Endothelial cell (in vitro differentiated cells): Measurements from ENCODE around the gene PSD. TPM values are rescaled to one million over a fixed set of nuclear protein-coding genes. Genes with fewer than 3 reads are reported as not detected.
A peak's percentile ranks its signal among the peaks of the same experiment; 100 is the strongest.

Source experiments
- DNase-seq: peaks from one replicate; pipeline ENCODE4 v3.0.0; 2021; ENCODE audit warnings: low spot score
- H3K27ac Mint-ChIP-seq: one replicate; pipeline ENCODE4 v1.8.0; 2021; ENCODE audit warnings: mixed read lengths, inconsistent platforms; ENCODE audit not compliant: unreplicated experiment
- H3K27me3 Mint-ChIP-seq: one replicate; pipeline ENCODE4 v1.8.0; 2021; ENCODE audit warnings: mild to moderate bottlenecking, moderate library complexity, mixed read lengths, inconsistent platforms; ENCODE audit not compliant: unreplicated experiment
- H3K36me3 Mint-ChIP-seq: one replicate; pipeline ENCODE4 v1.8.0; 2021; ENCODE audit warnings: mild to moderate bottlenecking, low read depth, mixed read lengths, inconsistent platforms; ENCODE audit not compliant: unreplicated experiment
- H3K4me1 Mint-ChIP-seq: one replicate; pipeline ENCODE4 v1.8.0; 2021; ENCODE audit warnings: mild to moderate bottlenecking, mixed read lengths, inconsistent platforms; ENCODE audit not compliant: unreplicated experiment
- H3K4me3 Mint-ChIP-seq: one replicate; pipeline ENCODE4 v1.8.0; 2021; ENCODE audit warnings: mild to moderate bottlenecking, mixed read lengths, inconsistent platforms; ENCODE audit not compliant: unreplicated experiment
- H3K9me3 Mint-ChIP-seq: one replicate; pipeline ENCODE4 v1.8.0; 2021; ENCODE audit warnings: mixed read lengths, inconsistent platforms; ENCODE audit not compliant: unreplicated experiment
- CTCF ChIP-seq: fragments of 200-600 bp; sonication (generic); IDR thresholded peaks from one replicate; pipeline ENCODE4 v1.5.0; 2021; ENCODE audit warnings: antibody characterized with exemption; ENCODE audit not compliant: unreplicated experiment
- total RNA-seq: library from RNA; stranded (reverse); fragmentation: NEBNext Ultra II Directional; extraction: Animal tissue kit (Norgen Biotek cat#: 25700); gene quantifications from one replicate; pipeline ENCODE4 v1.2.1, GENCODE V29; 2021; ENCODE audit not compliant: unreplicated experiment

Gene PSD
- total RNA-seq, 1 donor from 2014 or later: 0.31 TPM

GRCh38 chr10:102400076-102400475 lies 18.5 kb downstream of the PSD start:
- no peak overlapping the region for H3K27ac Mint-ChIP-seq
- no peak for TF ChIP-seq CTCF
- DNase-seq: no peak
- peaks cover 17% of the 10 kb centered on the region for H3K27me3 Mint-ChIP-seq
- no peak overlapping the region for H3K4me3 Mint-ChIP-seq
- no peaks in the 10 kb centered on the region for H3K9me3 Mint-ChIP-seq
- no peaks in the 10 kb centered on the region for H3K4me1 Mint-ChIP-seq
- H3K36me3 Mint-ChIP-seq: no peaks in the 10 kb centered on the region

GRCh38 chr10:102399217-102400021 lies 19.2 kb downstream of the PSD start:
- peaks cover 3% of the 10 kb centered on the region for H3K4me1 Mint-ChIP-seq
- peaks cover 14% of the 10 kb centered on the region for H3K27me3 Mint-ChIP-seq
- no peak overlapping the region for H3K4me3 Mint-ChIP-seq
- peak; percentile 97 for TF ChIP-seq CTCF
- H3K36me3 Mint-ChIP-seq: no peaks in the 10 kb centered on the region
- peak; percentile 93 for DNase-seq
- H3K9me3 Mint-ChIP-seq: no peaks in the 10 kb centered on the region
- no peak overlapping the region for H3K27ac Mint-ChIP-seq

- Mint-ChIP-seq H3K4me1 (peaks cover 5% of the 10 kb centered on the region), H3K4me3 (peak overlapping the region; percentile 34), H3K27ac (no peak overlapping the region), H3K9me3 (no peaks in the 10 kb centered on the region), H3K36me3 (no peaks in the 10 kb centered on the region), H3K27me3 (peaks cover 14% of the 10 kb centered on the region)
- TF ChIP-seq CTCF: no peak
- DNase-seq: no peak
These were observed 20.2 kb downstream of the PSD start for GRCh38 chr10:102398172-102399020.

- Mint-ChIP-seq H3K27me3 (peaks cover 14% of the 10 kb centered on the region), H3K4me3 (no peak overlapping the region), H3K4me1 (peaks cover 5% of the 10 kb centered on the region)
These were observed 21.1 kb downstream of the PSD start for GRCh38 chr10:102397222-102398171.

More at GRCh38 chr10:102397222-102398171, 21.1 kb downstream of the PSD start:
- no peak for DNase-seq
- TF ChIP-seq CTCF: no peak
- H3K9me3 Mint-ChIP-seq: no peaks in the 10 kb centered on the region
- H3K27ac Mint-ChIP-seq: no peak overlapping the region
- no peaks in the 10 kb centered on the region for H3K36me3 Mint-ChIP-seq
